HL-60 (cell line): ENCODE data around the gene PNPLA2.

Source experiments
- CTCF ChIP-seq: IDR thresholded peaks from one replicate; pipeline ENCODE4 v1.5.1; 2011; ENCODE audit warnings: low read length, control low read depth, inconsistent platforms; ENCODE audit not compliant: insufficient read depth
- GABPA ChIP-seq: IDR thresholded peaks from 2 replicates; pipeline ENCODE4 v1.6.1; 2012; ENCODE audit warnings: low read depth
- POLR2AphosphoS5 ChIP-seq: IDR thresholded peaks from 2 replicates; pipeline ENCODE4 v1.6.1; 2012; ENCODE audit warnings: low read depth

GRCh38 chr11:809287-810039, 9.3 kb upstream of the PNPLA2 start, which contains the start of gene RPLP2:
- TF ChIP-seq CTCF, result no peak
- TF ChIP-seq POLR2AphosphoS5, result peak; percentile 75
- peak; percentile 90 for TF ChIP-seq GABPA
